ENCODE data around the gene SLC31A2. TPM values are rescaled to one million over a fixed set of nuclear protein-coding genes. Genes with fewer than 3 reads are reported as not detected.
"Not testable (repeated sequence)": the region's sequence is repeated elsewhere in the genome, so short reads cannot be mapped to it uniquely, and the experiment has no call there.

SLC31A2 gene
- total and polyA plus RNA-seq, 4 donors = 7.2 to 30.6 (median 23.8) TPM

DNA sequence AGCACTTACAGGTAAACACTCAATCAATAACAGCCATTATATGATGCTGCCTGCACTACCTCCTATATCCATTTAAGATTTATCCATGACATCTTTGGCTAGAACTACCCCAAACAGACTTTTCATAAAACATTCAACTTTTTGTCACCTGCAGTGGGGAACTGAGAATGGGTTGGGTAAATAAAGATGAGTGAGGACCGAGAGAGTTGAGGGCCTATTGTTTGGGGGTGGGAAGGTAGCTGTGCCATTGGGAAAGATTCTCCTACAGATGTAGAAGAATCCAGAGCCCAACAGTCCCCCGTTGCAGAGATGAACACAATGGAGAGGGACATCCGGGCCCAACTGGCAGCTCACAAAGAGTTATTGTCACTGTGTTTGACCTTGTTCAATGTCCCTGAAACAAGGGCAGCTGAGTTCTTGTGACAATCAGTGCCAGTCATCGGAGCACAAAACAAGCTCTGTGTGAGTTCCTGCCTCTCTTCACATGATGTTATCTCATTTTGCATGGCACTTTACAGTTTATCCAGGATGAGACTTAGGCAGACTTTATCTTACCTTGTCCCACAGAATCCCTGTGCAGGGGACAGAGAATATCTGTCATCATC, 11.5 kb upstream of the SLC31A2 start:
- H3K27ac ChIP-seq (ENCODE audit: low read depth in 1 of 2, low read length in 2 of 2) = no peak overlapping the region
- whole genome bisulfite sequencing = 74% methylated on average over 4 of the region's 4 CpGs

DNA sequence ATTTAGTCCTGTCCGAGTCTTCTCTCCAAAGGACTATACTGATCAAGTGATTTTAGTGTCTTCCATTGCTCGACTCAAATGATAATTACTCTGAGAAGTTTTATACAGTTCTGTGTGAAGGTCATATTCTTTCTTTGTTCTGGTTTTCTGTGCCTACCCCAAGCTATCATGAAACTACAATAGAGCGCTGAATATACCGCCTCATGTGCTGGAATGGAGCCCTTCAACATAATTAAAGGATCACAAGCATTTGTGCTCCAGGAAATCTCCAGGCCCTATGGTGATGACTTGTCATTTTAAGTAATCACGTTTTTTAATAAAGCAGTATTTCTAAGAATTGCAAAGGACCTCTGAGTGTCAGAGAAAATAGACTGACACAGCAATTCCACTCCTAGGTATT, 10.9 kb upstream of the SLC31A2 start:
- Histone ChIP-seq H3K36me3 (ENCODE audit: control insufficient read depth in 4 of 4, insufficient read depth in 3 of 4, low read depth in 1 of 4, low read length in 3 of 4) (no peaks in the 10 kb centered on the region), H3K4me1 (ENCODE audit: control insufficient read depth in 4 of 4, insufficient read depth in 4 of 4, low read length in 3 of 4) (peaks cover 0 to 6% (median 3%) of the 10 kb centered on the region in 4 donors), H3K9me3 (ENCODE audit: control insufficient read depth in 4 of 4, low read length in 3 of 4) (no peaks in the 10 kb centered on the region), H3K27ac (ENCODE audit: low read depth in 1 of 2, low read length in 2 of 2) (no peak overlapping the region), H3K27me3 (ENCODE audit: control insufficient read depth in 4 of 4, insufficient read depth in 4 of 4, low read length in 3 of 4) (no peaks in the 10 kb centered on the region), H3K4me3 (ENCODE audit: low read depth in 1 of 3, low read length in 3 of 3) (no peak overlapping the region), H3K9ac (ENCODE audit: low read depth in 1 of 2, low read length in 2 of 2) (no peak overlapping the region)
- 71% methylated on average over 5 of the region's 5 CpGs for WGBS
- DNase-seq (ENCODE audit: low spot score) = no peak
- TF ChIP-seq GABPA (IDR thresholded peaks at IDR 0.05 in 1 of 2, conservative IDR thresholded peaks at IDR 0.05 in 1 of 2) (no peak), FOXA1 (IDR thresholded peaks at IDR 0.05) (no peak)

More for the DNA sequence above, 11.5 kb upstream of the SLC31A2 start:
- H3K4me1 ChIP-seq (ENCODE audit: control insufficient read depth in 4 of 4, insufficient read depth in 4 of 4, low read length in 3 of 4) = peaks cover 0 to 6% (median 3%) of the 10 kb centered on the region in 4 donors
- no peak overlapping the region for H3K4me3 ChIP-seq (ENCODE audit: low read depth in 1 of 3, low read length in 3 of 3)
- no peaks in the 10 kb centered on the region for H3K9me3 ChIP-seq (ENCODE audit: control insufficient read depth in 4 of 4, low read length in 3 of 4)
- DNase-seq (ENCODE audit: low spot score) = no peak
- no peaks in the 10 kb centered on the region for H3K36me3 ChIP-seq (ENCODE audit: control insufficient read depth in 4 of 4, insufficient read depth in 3 of 4, low read depth in 1 of 4, low read length in 3 of 4)
- no peak overlapping the region for H3K9ac ChIP-seq (ENCODE audit: low read depth in 1 of 2, low read length in 2 of 2)
- no peaks in the 10 kb centered on the region for H3K27me3 ChIP-seq (ENCODE audit: control insufficient read depth in 4 of 4, insufficient read depth in 4 of 4, low read length in 3 of 4)
- TF ChIP-seq FOXA1 (IDR thresholded peaks at IDR 0.05) (no peak), FOXA2 (IDR thresholded peaks at IDR 0.05) (no peak), TAF1 (conservative IDR thresholded peaks at IDR 0.05) (no peak), YY1 (IDR thresholded peaks at IDR 0.05) (no peak)

DNA sequence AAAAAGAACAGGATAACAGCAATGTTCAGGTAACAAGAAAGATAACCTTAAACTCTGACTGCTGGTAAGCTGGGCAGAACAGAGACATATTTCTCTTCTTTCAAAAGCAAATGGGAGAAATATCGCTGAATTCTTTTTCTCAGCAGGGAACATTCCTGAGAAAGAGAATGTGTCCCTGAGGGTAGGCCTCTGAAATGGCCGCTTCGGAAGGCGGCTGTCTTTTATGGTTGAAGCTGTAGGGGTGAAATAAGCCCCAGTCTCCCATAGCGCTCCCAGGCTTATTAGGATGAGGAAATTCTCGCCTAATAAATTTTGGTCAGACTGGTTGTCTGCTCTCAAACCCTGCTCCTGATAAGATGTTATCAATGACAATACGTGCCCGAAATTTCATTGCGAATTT, 9.9 kb upstream of the SLC31A2 start:
- WGBS = 88% methylated on average over 9 of the region's 9 CpGs
- H3K27ac ChIP-seq (ENCODE audit: low read depth in 1 of 2, low read length in 2 of 2); H3K36me3 ChIP-seq (ENCODE audit: control insufficient read depth in 4 of 4, insufficient read depth in 3 of 4, low read depth in 1 of 4, low read length in 3 of 4); DNase-seq (ENCODE audit: low spot score); H3K9me3 ChIP-seq (ENCODE audit: control insufficient read depth in 4 of 4, low read length in 3 of 4); H3K4me3 ChIP-seq (ENCODE audit: low read depth in 1 of 3, low read length in 3 of 3); H3K27me3 ChIP-seq (ENCODE audit: control insufficient read depth in 4 of 4, insufficient read depth in 4 of 4, low read length in 3 of 4); H3K4me1 ChIP-seq (ENCODE audit: control insufficient read depth in 4 of 4, insufficient read depth in 4 of 4, low read length in 3 of 4); H3K9ac ChIP-seq (ENCODE audit: low read depth in 1 of 2, low read length in 2 of 2): not testable (repeated sequence)

DNA sequence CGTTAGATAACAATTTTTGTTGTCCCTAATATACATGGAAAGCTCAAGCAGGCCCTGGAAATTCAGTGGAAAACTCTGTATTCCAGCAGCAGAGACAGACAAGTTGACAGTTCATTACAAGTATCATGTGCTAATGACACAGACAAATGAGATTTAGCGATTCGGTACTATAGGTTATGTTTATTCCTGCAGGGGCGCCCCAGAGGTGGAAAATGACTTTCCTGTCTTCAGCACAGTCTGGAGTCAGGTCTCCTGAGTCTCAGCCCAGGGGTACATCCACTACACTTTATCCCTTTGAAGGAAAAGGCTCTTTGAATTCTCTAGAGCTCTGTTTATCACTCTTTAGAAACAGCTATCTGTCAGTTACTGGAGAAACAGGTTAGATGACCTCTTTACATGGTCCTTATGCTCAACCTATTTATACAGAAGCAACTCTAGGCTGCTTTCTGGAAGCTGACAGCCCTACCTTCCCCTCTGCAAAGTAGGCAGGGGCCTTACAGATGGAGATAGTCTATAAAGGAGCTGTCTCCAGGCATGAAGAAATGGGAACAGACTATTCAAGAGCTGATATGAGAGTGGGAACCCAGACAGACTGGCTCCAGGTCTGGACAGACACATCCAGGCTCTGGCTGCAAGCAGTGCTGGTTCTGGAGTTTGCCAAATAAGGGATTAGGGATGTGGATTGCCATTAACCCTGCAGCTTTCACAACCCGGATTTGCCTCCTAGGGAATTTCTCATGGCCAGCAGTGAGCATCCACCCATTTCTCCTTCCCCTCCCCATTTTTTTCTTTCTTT, 7.2 kb upstream of the SLC31A2 start:
- Histone ChIP-seq H3K9me3 (ENCODE audit: control insufficient read depth in 4 of 4, low read length in 3 of 4) (no peaks in the 10 kb centered on the region), H3K36me3 (ENCODE audit: control insufficient read depth in 4 of 4, insufficient read depth in 3 of 4, low read depth in 1 of 4, low read length in 3 of 4) (no peaks in the 10 kb centered on the region), H3K4me3 (ENCODE audit: low read depth in 1 of 3, low read length in 3 of 3) (no peak overlapping the region), H3K9ac (ENCODE audit: low read depth in 1 of 2, low read length in 2 of 2) (no peak overlapping the region), H3K27me3 (ENCODE audit: control insufficient read depth in 4 of 4, insufficient read depth in 4 of 4, low read length in 3 of 4) (no peaks in the 10 kb centered on the region), H3K4me1 (ENCODE audit: control insufficient read depth in 4 of 4, insufficient read depth in 4 of 4, low read length in 3 of 4) (peaks cover 0 to 7% (median 5%) of the 10 kb centered on the region in 4 donors), H3K27ac (ENCODE audit: low read depth in 1 of 2, low read length in 2 of 2) (no peak overlapping the region)
- no peak for DNase-seq (ENCODE audit: low spot score)
- 83% methylated on average over 5 of the region's 5 CpGs for WGBS
- no peak for TF ChIP-seq NR2F2 (IDR thresholded peaks at IDR 0.05)
- TF ChIP-seq JUND (IDR thresholded peaks at IDR 0.05) = no peak
- TF ChIP-seq FOXA2 (IDR thresholded peaks at IDR 0.05) = no peak
- TF ChIP-seq, protein P1, sequence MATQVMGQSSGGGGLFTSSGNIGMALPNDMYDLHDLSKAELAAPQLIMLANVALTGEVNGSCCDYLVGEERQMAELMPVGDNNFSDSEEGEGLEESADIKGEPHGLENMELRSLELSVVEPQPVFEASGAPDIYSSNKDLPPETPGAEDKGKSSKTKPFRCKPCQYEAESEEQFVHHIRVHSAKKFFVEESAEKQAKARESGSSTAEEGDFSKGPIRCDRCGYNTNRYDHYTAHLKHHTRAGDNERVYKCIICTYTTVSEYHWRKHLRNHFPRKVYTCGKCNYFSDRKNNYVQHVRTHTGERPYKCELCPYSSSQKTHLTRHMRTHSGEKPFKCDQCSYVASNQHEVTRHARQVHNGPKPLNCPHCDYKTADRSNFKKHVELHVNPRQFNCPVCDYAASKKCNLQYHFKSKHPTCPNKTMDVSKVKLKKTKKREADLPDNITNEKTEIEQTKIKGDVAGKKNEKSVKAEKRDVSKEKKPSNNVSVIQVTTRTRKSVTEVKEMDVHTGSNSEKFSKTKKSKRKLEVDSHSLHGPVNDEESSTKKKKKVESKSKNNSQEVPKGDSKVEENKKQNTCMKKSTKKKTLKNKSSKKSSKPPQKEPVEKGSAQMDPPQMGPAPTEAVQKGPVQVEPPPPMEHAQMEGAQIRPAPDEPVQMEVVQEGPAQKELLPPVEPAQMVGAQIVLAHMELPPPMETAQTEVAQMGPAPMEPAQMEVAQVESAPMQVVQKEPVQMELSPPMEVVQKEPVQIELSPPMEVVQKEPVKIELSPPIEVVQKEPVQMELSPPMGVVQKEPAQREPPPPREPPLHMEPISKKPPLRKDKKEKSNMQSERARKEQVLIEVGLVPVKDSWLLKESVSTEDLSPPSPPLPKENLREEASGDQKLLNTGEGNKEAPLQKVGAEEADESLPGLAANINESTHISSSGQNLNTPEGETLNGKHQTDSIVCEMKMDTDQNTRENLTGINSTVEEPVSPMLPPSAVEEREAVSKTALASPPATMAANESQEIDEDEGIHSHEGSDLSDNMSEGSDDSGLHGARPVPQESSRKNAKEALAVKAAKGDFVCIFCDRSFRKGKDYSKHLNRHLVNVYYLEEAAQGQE (IDR thresholded peaks at IDR 0.05) = no peak
- TF ChIP-seq GABPA (IDR thresholded peaks at IDR 0.05 in 1 of 2, conservative IDR thresholded peaks at IDR 0.05 in 1 of 2) = no peak
- no peak for TF ChIP-seq YY1 (IDR thresholded peaks at IDR 0.05)
- TF ChIP-seq RXRA (IDR thresholded peaks at IDR 0.05) = no peak
- TF ChIP-seq EGR1 (IDR thresholded peaks at IDR 0.05; ENCODE audit: low read depth in 2 of 2) = no peak
- TF ChIP-seq FOXA1 (IDR thresholded peaks at IDR 0.05) = no peak
- no peak for TF ChIP-seq HNF4G (IDR thresholded peaks at IDR 0.05)
- TF ChIP-seq, protein P2, sequence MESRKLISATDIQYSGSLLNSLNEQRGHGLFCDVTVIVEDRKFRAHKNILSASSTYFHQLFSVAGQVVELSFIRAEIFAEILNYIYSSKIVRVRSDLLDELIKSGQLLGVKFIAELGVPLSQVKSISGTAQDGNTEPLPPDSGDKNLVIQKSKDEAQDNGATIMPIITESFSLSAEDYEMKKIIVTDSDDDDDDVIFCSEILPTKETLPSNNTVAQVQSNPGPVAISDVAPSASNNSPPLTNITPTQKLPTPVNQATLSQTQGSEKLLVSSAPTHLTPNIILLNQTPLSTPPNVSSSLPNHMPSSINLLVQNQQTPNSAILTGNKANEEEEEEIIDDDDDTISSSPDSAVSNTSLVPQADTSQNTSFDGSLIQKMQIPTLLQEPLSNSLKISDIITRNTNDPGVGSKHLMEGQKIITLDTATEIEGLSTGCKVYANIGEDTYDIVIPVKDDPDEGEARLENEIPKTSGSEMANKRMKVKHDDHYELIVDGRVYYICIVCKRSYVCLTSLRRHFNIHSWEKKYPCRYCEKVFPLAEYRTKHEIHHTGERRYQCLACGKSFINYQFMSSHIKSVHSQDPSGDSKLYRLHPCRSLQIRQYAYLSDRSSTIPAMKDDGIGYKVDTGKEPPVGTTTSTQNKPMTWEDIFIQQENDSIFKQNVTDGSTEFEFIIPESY (IDR thresholded peaks at IDR 0.05) = no peak
- TF ChIP-seq, protein P3, sequence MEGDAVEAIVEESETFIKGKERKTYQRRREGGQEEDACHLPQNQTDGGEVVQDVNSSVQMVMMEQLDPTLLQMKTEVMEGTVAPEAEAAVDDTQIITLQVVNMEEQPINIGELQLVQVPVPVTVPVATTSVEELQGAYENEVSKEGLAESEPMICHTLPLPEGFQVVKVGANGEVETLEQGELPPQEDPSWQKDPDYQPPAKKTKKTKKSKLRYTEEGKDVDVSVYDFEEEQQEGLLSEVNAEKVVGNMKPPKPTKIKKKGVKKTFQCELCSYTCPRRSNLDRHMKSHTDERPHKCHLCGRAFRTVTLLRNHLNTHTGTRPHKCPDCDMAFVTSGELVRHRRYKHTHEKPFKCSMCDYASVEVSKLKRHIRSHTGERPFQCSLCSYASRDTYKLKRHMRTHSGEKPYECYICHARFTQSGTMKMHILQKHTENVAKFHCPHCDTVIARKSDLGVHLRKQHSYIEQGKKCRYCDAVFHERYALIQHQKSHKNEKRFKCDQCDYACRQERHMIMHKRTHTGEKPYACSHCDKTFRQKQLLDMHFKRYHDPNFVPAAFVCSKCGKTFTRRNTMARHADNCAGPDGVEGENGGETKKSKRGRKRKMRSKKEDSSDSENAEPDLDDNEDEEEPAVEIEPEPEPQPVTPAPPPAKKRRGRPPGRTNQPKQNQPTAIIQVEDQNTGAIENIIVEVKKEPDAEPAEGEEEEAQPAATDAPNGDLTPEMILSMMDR (IDR thresholded peaks at IDR 0.05; ENCODE audit: low read depth, low read length, missing input control) = no peak
- no peak for TF ChIP-seq TAF1 (conservative IDR thresholded peaks at IDR 0.05)
- TF ChIP-seq, protein P4, sequence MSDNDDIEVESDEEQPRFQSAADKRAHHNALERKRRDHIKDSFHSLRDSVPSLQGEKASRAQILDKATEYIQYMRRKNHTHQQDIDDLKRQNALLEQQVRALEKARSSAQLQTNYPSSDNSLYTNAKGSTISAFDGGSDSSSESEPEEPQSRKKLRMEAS (IDR thresholded peaks at IDR 0.05) = no peak
